K562 (cell line): ENCODE results near the gene FSCN2. TPM values are rescaled to one million over a fixed set of nuclear protein-coding genes. Genes with fewer than 3 reads are reported as not detected.

Experiments
- CBFA2T3 ChIP-seq: fragments of 450-650 bp; IDR thresholded peaks from 2 replicates; pipeline ENCODE4 v1.6.1; 2017
- CCNT2 ChIP-seq: IDR thresholded peaks from 2 replicates; pipeline ENCODE4 v1.6.1; 2011; ENCODE audit warnings: borderline replicate concordance, low read depth, mild to moderate bottlenecking, moderate library complexity, mixed read lengths, low read length; ENCODE audit not compliant: insufficient read length; ENCODE audit errors: extremely low read depth
- CREM ChIP-seq: IDR thresholded peaks from 2 replicates; pipeline ENCODE4 v1.6.1; 2014; ENCODE audit warnings: antibody characterized with exemption, low read depth
- FOXA3 ChIP-seq, 2 experiments: fragments of 450-650 bp in 1 of 2; sonication (generic) in 1 of 2; formaldehyde crosslinking; IDR thresholded peaks in 1 of 2; conservative IDR thresholded peaks in 1 of 2; 2 replicates each; pipeline versions ENCODE4 v1.4.0 to v1.8.0; 2020 to 2022; ENCODE audit warnings: mild to moderate bottlenecking in 2 of 2, missing genetic modification reagents in 1 of 2
- GABPB1 ChIP-seq: sonication (generic); formaldehyde crosslinking; IDR thresholded peaks from 2 replicates; pipeline ENCODE4 v1.8.0; 2022; ENCODE audit warnings: mild to moderate bottlenecking, missing genetic modification reagents
- MEF2A ChIP-seq: IDR thresholded peaks from 2 replicates; pipeline ENCODE4 v1.6.1; 2011; ENCODE audit warnings: low read depth, mild to moderate bottlenecking, low read length, moderate library complexity; ENCODE audit not compliant: control insufficient read depth
- MYC ChIP-seq, 2 experiments: fragments of 250-450 bp in 1 of 2; sonication (Bioruptor Pico) in 1 of 2; IDR thresholded peaks; 2 replicates each; pipeline versions ENCODE4 v1.5.1 to v1.6.1; 2012 to 2021; ENCODE audit warnings: low read depth in 2 of 2, borderline replicate concordance in 1 of 2, improper control_type of control experiment in 1 of 2, low read length in 1 of 2, mild to moderate bottlenecking in 1 of 2, moderate library complexity in 1 of 2
- POLR2A ChIP-seq: fragments of 450-650 bp; conservative IDR thresholded peaks from 2 replicates; pipeline ENCODE4 v1.6.1; 2016
- POLR2AphosphoS2 ChIP-seq: IDR thresholded peaks from 2 replicates; pipeline ENCODE4 v1.6.1; 2012; ENCODE audit warnings: low read length, improper control_type of control experiment
- RFX7 ChIP-seq: fragments of 250-450 bp; sonication (Bioruptor Pico); IDR thresholded peaks from 2 replicates; pipeline ENCODE4 v1.5.1; 2021; ENCODE audit warnings: mild to moderate bottlenecking
- SAP30 ChIP-seq: fragments of 200-600 bp; sonication (generic); IDR thresholded peaks from 2 replicates; pipeline ENCODE4 v1.6.1; 2012; ENCODE audit warnings: borderline replicate concordance, low read depth, mild to moderate bottlenecking, moderate library complexity, low read length, control low read depth, inconsistent platforms; ENCODE audit not compliant: insufficient read depth, poor library complexity, severe bottlenecking
- TRIM28 ChIP-seq: fragments of 450-650 bp; IDR thresholded peaks from 2 replicates; pipeline ENCODE4 v1.6.1; 2017
- YY1 ChIP-seq, 3 experiments: IDR thresholded peaks; 2 replicates each; pipeline ENCODE4 v1.6.1; 2011; ENCODE audit warnings: low read length in 2 of 3, mild to moderate bottlenecking in 2 of 3, moderate library complexity in 2 of 3, borderline replicate concordance in 1 of 3, control low read depth in 1 of 3, low read depth in 1 of 3; ENCODE audit not compliant: insufficient read depth in 3 of 3, insufficient replicate concordance in 2 of 3, control insufficient read depth in 1 of 3, insufficient read length in 1 of 3; ENCODE audit errors: extremely low read depth in 1 of 3
- ZBTB7A ChIP-seq: IDR thresholded peaks from 2 replicates; pipeline ENCODE4 v1.6.1; 2011; ENCODE audit warnings: low read depth, mild to moderate bottlenecking, low read length, moderate library complexity, borderline replicate concordance; ENCODE audit not compliant: control insufficient read depth
- ZNF696 ChIP-seq: fragments of 250-450 bp; sonication (Bioruptor Pico); conservative IDR thresholded peaks from 2 replicates; pipeline ENCODE4 v1.4.0; 2020; ENCODE audit warnings: mild to moderate bottlenecking, moderate library complexity
- polyA plus RNA-seq, 8 experiments: library from polyadenylated mRNA; depleted of rRNA in 4 of 8; stranded (reverse) in 5 of 8; unstranded in 3 of 8; fragments of >200 nt; fragmentation: Nextera tagmentation in 2 of 8; fragmentation: Illumina TruSeq in 1 of 8; extraction: Ambion mirVana in 2 of 8; extraction: Trizol in 1 of 8; gene quantifications; 2 replicates each; pipeline versions ENCODE4 v1.2.1 to v1.2.3, GENCODE V29; 2011 to 2014; ENCODE audit warnings: inconsistent platforms in 1 of 8, missing spikeins in 1 of 8
- total RNA-seq, 7 experiments: library from RNA; depleted of rRNA in 6 of 7; stranded (reverse); fragments of >200 nt in 6 of 7; fragmentation: Illumina TruSeq in 2 of 7; extraction: Trizol in 2 of 7; gene quantifications; 2 replicates each; pipeline versions ENCODE4 v1.2.1 to v1.2.3, GENCODE V29; 2011 to 2021; ENCODE audit warnings: low replicate concordance in 1 of 7
- TF ChIP-seq, protein P1 (sequence below), 2 experiments: fragments of 450-650 bp; conservative IDR thresholded peaks; 2 replicates each; pipeline ENCODE4 v1.6.1; 2017; ENCODE audit warnings: mild to moderate bottlenecking in 2 of 2, moderate library complexity in 2 of 2
- TF ChIP-seq, protein P2 (sequence below): sonication (generic); formaldehyde crosslinking; IDR thresholded peaks from 2 replicates; pipeline ENCODE4 v1.8.0; 2023; ENCODE audit warnings: mild to moderate bottlenecking, missing genetic modification reagents
- TF ChIP-seq, protein P3 (sequence below), 3 experiments: IDR thresholded peaks in 2 of 3; conservative IDR thresholded peaks in 1 of 3; 2 replicates each; pipeline ENCODE4 v1.5.1; 2011 to 2012; ENCODE audit warnings: low read length in 3 of 3, mild to moderate bottlenecking in 3 of 3, control low read depth in 2 of 3, improper control_type of control experiment in 1 of 3, inconsistent platforms in 1 of 3, low read depth in 1 of 3, mixed read lengths in 1 of 3, moderate library complexity in 1 of 3; ENCODE audit not compliant: insufficient read depth in 2 of 3

Gene FSCN2
- total and polyA plus RNA-seq, 9 of the 15 experiments (the other 6 are each of a cell fraction or from before 2014, with no cell fraction given), result 0.08 TPM; not detected in 8

DNA sequence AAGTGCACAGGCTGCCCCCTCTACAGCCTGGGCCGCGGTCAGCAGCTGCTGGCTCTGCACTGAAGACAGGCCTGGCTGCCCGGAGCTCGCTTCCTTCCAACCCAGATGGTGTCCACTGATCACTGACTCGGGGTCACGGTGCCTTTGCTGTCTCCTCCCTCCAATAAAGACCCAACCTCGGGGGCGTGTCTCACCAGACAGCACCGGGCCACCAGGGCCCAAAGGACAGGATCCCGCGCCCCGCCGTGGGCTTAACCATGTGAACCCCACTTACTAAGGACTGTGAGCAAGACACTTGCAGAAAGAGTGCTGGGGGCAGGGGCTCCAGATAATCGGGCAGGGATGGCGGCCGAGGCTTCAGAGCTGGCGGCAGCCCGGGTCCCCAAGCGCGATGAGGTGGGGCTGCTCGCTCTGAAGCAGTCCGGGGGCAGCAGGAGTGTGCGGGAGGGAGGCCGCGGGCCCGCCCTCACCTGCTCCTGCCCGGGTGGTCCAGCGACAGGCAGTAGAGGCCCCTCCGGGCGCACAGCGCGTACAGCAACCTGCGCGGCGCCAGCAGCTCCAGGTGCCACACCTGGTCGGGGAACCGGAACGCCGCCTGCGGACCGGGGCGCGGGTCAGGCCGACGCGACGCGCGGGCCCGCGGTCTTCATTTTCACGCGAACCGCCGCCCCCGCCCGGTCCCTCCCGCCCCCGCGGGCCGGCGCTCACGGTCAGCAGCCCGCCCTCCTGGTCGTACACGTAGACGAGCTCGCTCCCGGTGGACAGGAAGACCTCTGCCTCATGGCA, 23.5 kb downstream of the FSCN2 start (continued):
- TF ChIP-seq RFX7 (CRISPR knock-in tag) (no peak), MYC (IDR thresholded peaks at IDR 0.05; ENCODE audit: low read depth, low read length) (peak; percentile 15; the same call in 1 of the 2 replicates), MYC (CRISPR knock-in tag; IDR thresholded peaks at IDR 0.05; ENCODE audit: borderline replicate concordance, low read depth) (no peak), GABPB1 (no peak; the same call in 1 of the 2 replicates), TRIM28 (no peak), CBFA2T3 (peak; percentile 57), CREM (0 out of 2 replicates have a peak, but pooled peaks have one; percentile 3), ZNF696 (CRISPR knock-in tag) (no peak), YY1 (IDR thresholded peaks at IDR 0.05; ENCODE audit: borderline replicate concordance in 1 of 3, control insufficient read depth in 1 of 3, extremely low read depth in 1 of 3, insufficient read depth in 3 of 3, insufficient read length in 1 of 3, insufficient replicate concordance in 2 of 3, low read depth in 1 of 3, low read length in 2 of 3) (peak in 1 of 3 experiments; percentile 3), CCNT2 (no peak), MEF2A (no peak), POLR2A (peak; percentile 59), ZBTB7A (0 out of 2 replicates have a peak, but pooled peaks have one; percentile 23), SAP30 (peak; percentile 84), POLR2AphosphoS2 (no peak), FOXA3 (CRISPR knock-in tag; conservative IDR thresholded peaks at IDR 0.05 in 1 of 2, IDR thresholded peaks at IDR 0.05 in 1 of 2) (0 out of 4 replicates have a peak, but pooled peaks of 1 of the 2 experiments have one; percentile 16)
- TF ChIP-seq, protein P1, sequence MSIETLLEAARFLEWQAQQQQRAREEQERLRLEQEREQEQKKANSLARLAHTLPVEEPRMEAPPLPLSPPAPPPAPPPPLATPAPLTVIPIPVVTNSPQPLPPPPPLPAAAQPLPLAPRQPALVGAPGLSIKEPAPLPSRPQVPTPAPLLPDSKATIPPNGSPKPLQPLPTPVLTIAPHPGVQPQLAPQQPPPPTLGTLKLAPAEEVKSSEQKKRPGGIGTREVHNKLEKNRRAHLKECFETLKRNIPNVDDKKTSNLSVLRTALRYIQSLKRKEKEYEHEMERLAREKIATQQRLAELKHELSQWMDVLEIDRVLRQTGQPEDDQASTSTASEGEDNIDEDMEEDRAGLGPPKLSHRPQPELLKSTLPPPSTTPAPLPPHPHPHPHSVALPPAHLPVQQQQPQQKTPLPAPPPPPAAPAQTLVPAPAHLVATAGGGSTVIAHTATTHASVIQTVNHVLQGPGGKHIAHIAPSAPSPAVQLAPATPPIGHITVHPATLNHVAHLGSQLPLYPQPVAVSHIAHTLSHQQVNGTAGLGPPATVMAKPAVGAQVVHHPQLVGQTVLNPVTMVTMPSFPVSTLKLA (conservative IDR thresholded peaks at IDR 0.05), result peak; percentile 36 to 54; a peak in 3 of 4 replicates
- TF ChIP-seq, protein P2, sequence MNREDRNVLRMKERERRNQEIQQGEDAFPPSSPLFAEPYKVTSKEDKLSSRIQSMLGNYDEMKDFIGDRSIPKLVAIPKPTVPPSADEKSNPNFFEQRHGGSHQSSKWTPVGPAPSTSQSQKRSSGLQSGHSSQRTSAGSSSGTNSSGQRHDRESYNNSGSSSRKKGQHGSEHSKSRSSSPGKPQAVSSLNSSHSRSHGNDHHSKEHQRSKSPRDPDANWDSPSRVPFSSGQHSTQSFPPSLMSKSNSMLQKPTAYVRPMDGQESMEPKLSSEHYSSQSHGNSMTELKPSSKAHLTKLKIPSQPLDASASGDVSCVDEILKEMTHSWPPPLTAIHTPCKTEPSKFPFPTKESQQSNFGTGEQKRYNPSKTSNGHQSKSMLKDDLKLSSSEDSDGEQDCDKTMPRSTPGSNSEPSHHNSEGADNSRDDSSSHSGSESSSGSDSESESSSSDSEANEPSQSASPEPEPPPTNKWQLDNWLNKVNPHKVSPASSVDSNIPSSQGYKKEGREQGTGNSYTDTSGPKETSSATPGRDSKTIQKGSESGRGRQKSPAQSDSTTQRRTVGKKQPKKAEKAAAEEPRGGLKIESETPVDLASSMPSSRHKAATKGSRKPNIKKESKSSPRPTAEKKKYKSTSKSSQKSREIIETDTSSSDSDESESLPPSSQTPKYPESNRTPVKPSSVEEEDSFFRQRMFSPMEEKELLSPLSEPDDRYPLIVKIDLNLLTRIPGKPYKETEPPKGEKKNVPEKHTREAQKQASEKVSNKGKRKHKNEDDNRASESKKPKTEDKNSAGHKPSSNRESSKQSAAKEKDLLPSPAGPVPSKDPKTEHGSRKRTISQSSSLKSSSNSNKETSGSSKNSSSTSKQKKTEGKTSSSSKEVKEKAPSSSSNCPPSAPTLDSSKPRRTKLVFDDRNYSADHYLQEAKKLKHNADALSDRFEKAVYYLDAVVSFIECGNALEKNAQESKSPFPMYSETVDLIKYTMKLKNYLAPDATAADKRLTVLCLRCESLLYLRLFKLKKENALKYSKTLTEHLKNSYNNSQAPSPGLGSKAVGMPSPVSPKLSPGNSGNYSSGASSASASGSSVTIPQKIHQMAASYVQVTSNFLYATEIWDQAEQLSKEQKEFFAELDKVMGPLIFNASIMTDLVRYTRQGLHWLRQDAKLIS (CRISPR knock-in tag), result no peak
- TF ChIP-seq, protein P3, sequence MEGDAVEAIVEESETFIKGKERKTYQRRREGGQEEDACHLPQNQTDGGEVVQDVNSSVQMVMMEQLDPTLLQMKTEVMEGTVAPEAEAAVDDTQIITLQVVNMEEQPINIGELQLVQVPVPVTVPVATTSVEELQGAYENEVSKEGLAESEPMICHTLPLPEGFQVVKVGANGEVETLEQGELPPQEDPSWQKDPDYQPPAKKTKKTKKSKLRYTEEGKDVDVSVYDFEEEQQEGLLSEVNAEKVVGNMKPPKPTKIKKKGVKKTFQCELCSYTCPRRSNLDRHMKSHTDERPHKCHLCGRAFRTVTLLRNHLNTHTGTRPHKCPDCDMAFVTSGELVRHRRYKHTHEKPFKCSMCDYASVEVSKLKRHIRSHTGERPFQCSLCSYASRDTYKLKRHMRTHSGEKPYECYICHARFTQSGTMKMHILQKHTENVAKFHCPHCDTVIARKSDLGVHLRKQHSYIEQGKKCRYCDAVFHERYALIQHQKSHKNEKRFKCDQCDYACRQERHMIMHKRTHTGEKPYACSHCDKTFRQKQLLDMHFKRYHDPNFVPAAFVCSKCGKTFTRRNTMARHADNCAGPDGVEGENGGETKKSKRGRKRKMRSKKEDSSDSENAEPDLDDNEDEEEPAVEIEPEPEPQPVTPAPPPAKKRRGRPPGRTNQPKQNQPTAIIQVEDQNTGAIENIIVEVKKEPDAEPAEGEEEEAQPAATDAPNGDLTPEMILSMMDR (IDR thresholded peaks at IDR 0.05 in 2 of 3, conservative IDR thresholded peaks at IDR 0.05 in 1 of 3; ENCODE audit: insufficient read depth in 2 of 3, low read depth in 1 of 3, low read length in 3 of 3), result 0 out of 6 replicates have a peak, but pooled peaks of 2 of the 3 experiments have one; percentile 1 to 18
